Activated T-helper 2 cell treated with anti-CD3 and anti-CD28 coated beads, Interferon-gamma antibody, Interleukin-2, Interleukin-4, amounts not matched to agents 10 μg/mL and 5 μg/mL and 100 μg/mL, durations not matched to agents 14 hours and 24 hours and 36 hours (primary cell): ENCODE results near the gene GDPD4. TPM values are rescaled to one million over a fixed set of nuclear protein-coding genes. Genes with fewer than 3 reads are reported as not detected.

Experiments used
- DNase-seq: peaks from one replicate; pipeline ENCODE4 v3.0.0; 2021; ENCODE audit warnings: low spot score
- H3K27ac Mint-ChIP-seq: one replicate; pipeline ENCODE4 v1.8.0; 2021; ENCODE audit warnings: mixed read lengths
- H3K27me3 Mint-ChIP-seq: one replicate; pipeline ENCODE4 v1.8.0; 2021; ENCODE audit warnings: low read depth, mixed read lengths
- H3K36me3 Mint-ChIP-seq: one replicate; pipeline ENCODE4 v1.8.0; 2021; ENCODE audit warnings: low read depth, mixed read lengths
- H3K4me1 Mint-ChIP-seq: one replicate; pipeline ENCODE4 v1.8.0; 2021; ENCODE audit warnings: low read depth, mixed read lengths
- H3K4me3 Mint-ChIP-seq: one replicate; pipeline ENCODE4 v1.8.0; 2021; ENCODE audit warnings: low read depth, mild to moderate bottlenecking, moderate library complexity, mixed read lengths
- H3K9me3 Mint-ChIP-seq: one replicate; pipeline ENCODE4 v1.8.0; 2021; ENCODE audit warnings: mixed read lengths
- intact Hi-C: fragments of 100-400 bp; cut with micrococcal nuclease; formaldehyde crosslinking; loops from one replicate; pipeline ENCODE4 v1.15.1; 2023
- total RNA-seq: library from RNA; stranded (reverse); gene quantifications from 2 replicates; pipeline ENCODE4 v1.2.3, GENCODE V29; 2022

Gene GDPD4, protein sequence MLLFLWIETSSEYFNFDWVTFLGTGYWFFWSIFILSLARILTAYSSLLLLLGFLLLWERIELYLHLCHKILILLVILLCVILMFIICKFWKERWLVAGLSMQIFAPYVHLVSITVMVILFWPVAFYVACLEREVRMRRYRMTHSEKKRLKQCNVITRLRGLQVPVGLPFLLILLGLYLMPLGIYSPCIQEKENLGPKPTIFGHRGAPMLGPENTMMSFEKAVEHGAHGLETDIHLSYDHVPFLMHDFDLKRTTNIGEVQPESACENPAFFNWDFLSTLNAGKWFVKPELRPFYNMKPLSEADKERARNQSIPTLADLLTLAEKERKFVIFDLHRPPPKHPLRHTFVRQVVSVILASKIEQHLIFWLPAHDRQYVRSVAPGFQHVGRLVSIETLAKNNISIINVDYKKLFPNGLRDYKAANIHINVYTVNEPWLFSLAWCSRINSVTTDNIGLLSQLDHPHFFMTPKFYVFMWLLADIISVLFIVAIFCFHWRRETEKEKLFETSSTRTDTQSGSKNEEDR
- not detected in 2 replicates for total RNA-seq

DNA sequence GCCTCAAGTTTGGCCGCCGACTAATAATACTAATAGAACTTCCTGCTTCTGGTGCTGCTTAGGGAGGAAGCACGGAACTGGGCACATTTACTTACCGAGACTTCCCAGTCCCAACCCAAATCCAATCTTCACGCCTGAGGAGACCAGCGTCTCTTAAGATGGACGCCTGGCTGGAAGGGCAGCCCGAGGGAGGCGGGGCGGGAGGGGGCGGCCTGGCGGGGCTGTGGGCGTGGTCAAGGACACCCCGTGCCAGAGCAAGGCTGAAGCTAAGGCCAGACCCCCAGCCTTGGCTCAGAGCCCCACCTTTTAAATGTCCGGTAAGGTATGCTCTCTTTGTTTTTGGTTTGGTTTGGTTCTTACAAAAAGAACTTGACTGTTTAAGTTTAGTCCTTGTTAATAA lies at the start of gene GDPD4:
GDPD4 (minus strand) TSS at position 177 of the 400 bp plus-strand sequence. CDS start 16,549 bp downstream, outside the sequence.
- intact Hi-C loops: no loop called here
- no peaks in the 10 kb centered on the region for H3K27me3 Mint-ChIP-seq
- H3K36me3 Mint-ChIP-seq: no peaks in the 10 kb centered on the region
- DNase-seq: no peak
- H3K4me3 Mint-ChIP-seq: no peak within 1 kb of the TSS
- H3K4me1 Mint-ChIP-seq: no peaks in the 10 kb centered on the region
- H3K9me3 Mint-ChIP-seq: no peaks in the 10 kb centered on the region
- no peak within 1 kb of the TSS for H3K27ac Mint-ChIP-seq

DNA sequence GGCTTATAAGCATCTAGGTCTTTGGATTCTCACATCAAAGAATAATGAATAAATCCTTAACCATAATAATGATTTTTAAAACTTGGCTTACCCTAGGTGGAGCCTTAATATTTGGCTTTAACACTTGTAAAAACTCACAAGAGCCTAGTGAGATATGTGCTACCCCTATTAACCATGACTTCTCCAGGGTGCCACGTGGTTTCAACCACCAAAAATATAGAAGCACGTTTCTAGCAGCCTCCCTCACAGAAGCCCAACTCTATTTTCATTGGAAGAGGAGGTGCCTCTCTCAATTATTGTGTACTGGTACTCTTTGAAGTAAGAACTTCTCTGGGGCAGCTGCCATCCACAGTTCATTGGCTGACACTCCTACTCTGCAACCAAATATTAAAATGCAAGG lies 46.5 kb upstream of the GDPD4 start:
- DNase-seq: no peak
- Mint-ChIP-seq H3K4me3 (no peak overlapping the region), H3K9me3 (no peaks in the 10 kb centered on the region), H3K27ac (no peak overlapping the region), H3K27me3 (no peaks in the 10 kb centered on the region), H3K4me1 (no peaks in the 10 kb centered on the region), H3K36me3 (peaks cover 11% of the 10 kb centered on the region)
- intact Hi-C loops: no loop called here

DNA sequence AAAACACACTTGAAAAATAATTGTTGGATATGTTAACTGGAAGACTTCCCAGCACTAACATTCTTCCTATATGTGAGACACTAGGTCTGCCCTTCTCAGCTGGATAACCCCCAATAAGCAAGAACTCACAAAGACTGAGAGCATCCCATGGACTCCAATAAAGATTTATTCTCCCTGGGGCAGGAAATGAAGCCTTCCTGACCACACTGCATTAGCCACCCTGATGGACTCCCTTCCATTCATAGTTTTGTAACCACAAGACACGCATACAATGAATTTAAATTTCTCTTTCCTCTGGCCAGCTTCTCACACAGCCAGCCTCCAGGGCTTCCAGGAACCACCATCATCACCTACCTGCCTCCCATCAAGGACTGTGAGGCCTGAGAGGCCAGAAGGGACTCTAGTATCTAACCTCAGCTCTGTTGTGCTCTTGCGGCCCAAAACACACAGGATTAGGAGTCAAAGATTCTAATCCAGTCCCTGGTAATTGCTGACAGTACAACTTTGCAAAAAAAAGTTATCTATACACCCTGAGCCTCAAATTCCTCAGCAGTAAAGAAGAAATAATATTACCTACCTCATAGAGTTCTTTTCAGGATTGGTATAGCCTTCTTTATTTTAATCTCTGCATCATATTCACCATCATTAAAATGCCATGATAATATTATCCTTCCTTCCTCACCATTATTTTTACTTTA lies 45.6 kb upstream of the GDPD4 start:
- Mint-ChIP-seq H3K4me1 (no peaks in the 10 kb centered on the region), H3K4me3 (no peak overlapping the region), H3K27me3 (no peaks in the 10 kb centered on the region), H3K27ac (no peak overlapping the region), H3K9me3 (no peaks in the 10 kb centered on the region), H3K36me3 (peaks cover 10% of the 10 kb centered on the region)
- intact Hi-C loops: no loop called here
- DNase-seq: no peak

DNA sequence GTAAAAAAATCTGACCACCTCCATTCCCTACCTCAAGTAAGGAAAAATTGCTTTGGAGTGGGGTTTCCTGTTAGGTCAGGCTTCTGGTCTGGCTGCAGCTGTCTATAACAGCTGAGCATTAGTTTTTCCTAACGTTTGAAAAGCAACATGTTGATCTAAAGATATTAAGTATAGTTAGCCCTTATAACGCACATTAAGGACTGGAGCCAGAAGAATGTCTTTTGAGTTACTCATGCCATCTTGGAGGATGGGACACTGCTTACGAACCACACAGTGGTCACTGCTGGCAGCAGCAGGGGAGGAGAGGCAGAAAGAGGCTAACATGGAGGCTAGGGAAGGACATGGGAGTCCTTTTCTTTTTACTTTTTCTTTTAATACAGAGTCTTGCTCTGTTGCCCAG lies 44.1 kb upstream of the GDPD4 start:
- H3K27me3 Mint-ChIP-seq: no peaks in the 10 kb centered on the region
- no peaks in the 10 kb centered on the region for H3K4me1 Mint-ChIP-seq
- no peak overlapping the region for H3K27ac Mint-ChIP-seq
- DNase-seq: no peak
- H3K4me3 Mint-ChIP-seq: no peak overlapping the region
- H3K36me3 Mint-ChIP-seq: peaks cover 18% of the 10 kb centered on the region
- no peaks in the 10 kb centered on the region for H3K9me3 Mint-ChIP-seq
- intact Hi-C loops: no loop called here

DNA sequence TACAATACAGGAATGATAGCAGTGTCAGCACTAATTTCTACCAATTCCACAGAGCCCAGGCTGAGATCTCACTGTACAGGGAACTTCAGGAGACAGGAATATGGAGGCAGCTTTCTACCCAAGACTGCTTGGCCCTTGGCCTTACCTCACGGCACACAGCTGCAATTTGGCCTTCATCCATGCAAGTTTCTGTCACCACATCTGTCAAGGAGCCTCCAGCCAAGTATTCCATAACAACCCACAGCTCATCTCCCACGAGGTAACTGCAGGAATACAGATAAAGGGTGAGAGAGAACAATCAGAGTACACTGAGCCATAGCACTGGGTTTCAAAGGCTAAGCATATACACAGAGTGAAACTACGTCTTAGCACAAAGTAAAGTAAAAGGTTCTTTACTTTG lies 39.0 kb upstream of the GDPD4 start:
- Mint-ChIP-seq H3K36me3 (peaks cover 18% of the 10 kb centered on the region), H3K4me1 (no peaks in the 10 kb centered on the region), H3K27ac (no peak overlapping the region), H3K27me3 (no peaks in the 10 kb centered on the region), H3K9me3 (no peaks in the 10 kb centered on the region), H3K4me3 (no peak overlapping the region)
- no peak for DNase-seq
- intact Hi-C loops: no loop called here

DNA sequence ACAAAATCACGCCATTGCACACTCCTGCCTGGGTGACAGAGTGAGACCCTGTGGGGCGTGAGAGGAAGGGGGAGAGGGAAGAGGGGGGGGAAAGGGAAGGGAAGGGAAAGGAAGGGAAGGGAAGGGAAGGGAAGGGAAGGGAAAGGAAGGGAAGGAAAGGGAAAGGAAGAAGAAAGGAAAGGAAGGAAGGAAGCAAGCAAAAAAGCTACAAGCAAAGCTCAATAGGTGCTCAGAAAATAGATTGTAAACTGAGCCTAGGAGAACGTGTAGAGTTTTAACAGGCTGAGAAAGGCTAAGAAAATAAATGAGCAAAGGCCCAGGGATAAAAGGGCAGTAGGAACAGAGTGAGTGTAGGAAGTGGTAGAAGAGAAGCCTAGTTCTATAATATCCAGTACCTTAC lies 30.8 kb upstream of the GDPD4 start:
- no peak overlapping the region for H3K4me3 Mint-ChIP-seq
- H3K9me3 Mint-ChIP-seq: peaks cover 4% of the 10 kb centered on the region
- no peaks in the 10 kb centered on the region for H3K27me3 Mint-ChIP-seq
- no peak overlapping the region for H3K27ac Mint-ChIP-seq
- H3K36me3 Mint-ChIP-seq: peaks cover 55% of the 10 kb centered on the region
- no peaks in the 10 kb centered on the region for H3K4me1 Mint-ChIP-seq
- DNase-seq: no peak
- intact Hi-C loops: no loop called here

DNA sequence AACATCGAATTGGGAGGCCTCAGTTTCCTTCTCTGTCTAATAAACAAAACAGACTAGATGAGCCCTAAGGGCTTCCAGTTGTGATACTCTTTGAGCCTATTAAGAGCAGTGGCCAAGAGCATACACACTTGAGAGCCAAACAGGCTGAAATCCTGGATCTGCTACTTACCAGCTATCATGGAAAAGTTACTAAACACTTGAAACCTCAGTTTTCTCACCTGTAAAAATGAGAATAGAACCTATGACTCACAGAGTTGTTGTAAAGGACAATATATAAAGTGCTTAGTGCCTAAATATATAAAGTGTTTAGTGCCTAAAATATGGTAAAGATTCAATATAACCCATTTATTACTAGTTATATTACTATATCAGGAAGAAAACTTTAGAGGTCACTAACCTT lies 23.7 kb upstream of the GDPD4 start:
- intact Hi-C loops: no loop called here
- H3K36me3 Mint-ChIP-seq: peaks cover 48% of the 10 kb centered on the region
- no peaks in the 10 kb centered on the region for H3K27me3 Mint-ChIP-seq
- no peak overlapping the region for H3K27ac Mint-ChIP-seq
- no peak overlapping the region for H3K4me3 Mint-ChIP-seq
- DNase-seq: no peak
- peaks cover 2% of the 10 kb centered on the region for H3K4me1 Mint-ChIP-seq
- H3K9me3 Mint-ChIP-seq: peaks cover 4% of the 10 kb centered on the region

DNA sequence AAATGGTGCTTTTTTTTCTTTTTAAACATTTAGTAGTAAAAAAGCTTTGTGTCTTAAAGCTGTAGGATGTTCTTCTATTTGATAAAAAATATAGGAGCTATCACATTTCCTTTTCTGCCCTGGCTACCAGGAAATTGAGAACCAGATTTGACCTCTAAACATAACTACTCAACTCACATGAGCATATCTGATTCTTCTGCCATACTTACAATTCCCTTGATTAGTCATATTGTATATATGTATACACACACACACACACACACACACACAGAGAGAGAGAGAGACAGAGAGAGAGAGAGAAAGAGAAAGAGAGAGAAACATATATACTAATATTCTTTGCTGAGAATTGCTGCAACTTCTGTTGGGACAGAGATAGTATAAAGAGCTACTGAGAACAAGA lies 23.0 kb upstream of the GDPD4 start:
- H3K4me3 Mint-ChIP-seq: no peak overlapping the region
- H3K27me3 Mint-ChIP-seq: no peaks in the 10 kb centered on the region
- intact Hi-C loops: no loop called here
- H3K4me1 Mint-ChIP-seq: peaks cover 2% of the 10 kb centered on the region
- H3K36me3 Mint-ChIP-seq: peaks cover 42% of the 10 kb centered on the region
- H3K27ac Mint-ChIP-seq: no peak overlapping the region
- H3K9me3 Mint-ChIP-seq: peaks cover 4% of the 10 kb centered on the region
- DNase-seq: no peak

DNA sequence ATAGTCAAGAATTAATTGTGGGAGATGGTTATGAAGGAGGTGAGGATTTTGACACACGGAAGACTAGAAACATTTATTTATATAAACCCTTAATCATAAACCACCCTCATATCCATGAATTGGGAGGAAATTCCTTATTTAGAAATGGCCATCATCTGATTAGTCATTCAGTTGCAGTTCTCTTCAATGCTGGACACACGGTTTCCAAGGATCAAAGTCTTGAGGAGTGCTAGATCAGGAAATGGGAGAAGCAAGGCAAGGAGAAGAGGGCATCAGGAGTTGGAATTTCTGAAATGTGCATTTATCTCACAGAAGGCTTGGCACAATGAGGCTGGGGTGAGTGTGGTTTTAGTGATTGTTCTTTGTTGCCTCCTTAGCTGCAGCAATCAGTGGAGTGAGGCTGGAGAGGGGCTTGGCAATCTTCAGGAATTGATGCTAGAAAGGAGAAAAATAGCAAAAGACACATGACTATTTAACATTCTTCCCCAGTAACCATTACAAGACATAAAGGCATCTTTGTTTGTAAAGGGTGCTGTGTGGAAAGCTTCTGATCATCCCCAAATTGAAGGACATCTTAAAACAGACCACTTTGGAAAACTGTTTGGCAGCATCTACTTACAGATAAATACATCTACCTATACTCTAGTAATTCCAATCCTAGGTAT lies 21.6 kb upstream of the GDPD4 start:
- no peak overlapping the region for H3K4me3 Mint-ChIP-seq
- no peak for DNase-seq
- H3K36me3 Mint-ChIP-seq: peaks cover 31% of the 10 kb centered on the region
- peaks cover 2% of the 10 kb centered on the region for H3K4me1 Mint-ChIP-seq
- peaks cover 4% of the 10 kb centered on the region for H3K9me3 Mint-ChIP-seq
- no peaks in the 10 kb centered on the region for H3K27me3 Mint-ChIP-seq
- intact Hi-C loops: no loop called here
- no peak overlapping the region for H3K27ac Mint-ChIP-seq

DNA sequence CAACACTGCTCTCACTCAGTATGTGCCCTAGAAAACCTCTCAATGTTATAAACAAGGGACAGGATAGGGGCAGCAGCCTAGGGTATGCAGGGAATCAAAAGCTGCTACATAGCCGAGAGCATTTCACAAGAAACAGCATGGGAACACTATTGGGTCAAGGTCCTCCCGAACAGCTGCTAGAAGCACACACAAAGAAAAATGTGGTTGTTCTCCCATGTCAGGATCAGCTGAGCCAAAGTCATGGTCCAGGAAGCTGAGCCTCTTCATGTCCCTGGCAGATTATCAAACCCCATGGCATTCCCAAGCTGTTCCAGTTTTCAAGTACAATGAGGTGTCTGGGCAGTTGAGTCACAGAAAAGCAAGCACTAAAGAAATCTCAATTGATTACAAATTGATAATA lies 21.0 kb upstream of the GDPD4 start:
- no peak overlapping the region for H3K27ac Mint-ChIP-seq
- no peak for DNase-seq
- H3K27me3 Mint-ChIP-seq: no peaks in the 10 kb centered on the region
- intact Hi-C loops: no loop called here
- H3K4me1 Mint-ChIP-seq: peaks cover 2% of the 10 kb centered on the region
- H3K4me3 Mint-ChIP-seq: no peak overlapping the region
- peaks cover 1% of the 10 kb centered on the region for H3K9me3 Mint-ChIP-seq
- peaks cover 26% of the 10 kb centered on the region for H3K36me3 Mint-ChIP-seq

DNA sequence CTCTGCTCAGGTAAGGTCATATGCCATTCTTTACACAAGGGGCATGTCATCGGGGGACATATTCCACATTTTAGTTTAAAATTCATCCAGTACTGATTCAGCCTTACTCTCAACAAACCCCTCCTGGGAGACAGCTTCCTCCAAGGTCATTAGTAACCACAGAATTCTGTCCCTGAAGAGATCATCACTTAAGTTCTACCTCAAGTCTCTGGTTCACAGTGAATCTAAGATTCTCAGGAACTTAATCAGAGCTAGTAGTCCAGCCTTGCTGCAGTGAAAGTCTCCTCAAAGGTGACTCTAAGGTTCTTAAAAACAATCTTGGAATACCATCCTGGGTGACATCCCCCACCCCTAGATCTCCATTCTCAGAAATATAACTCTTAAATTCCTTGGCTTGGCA lies 18.9 kb upstream of the GDPD4 start:
- Mint-ChIP-seq H3K36me3 (peaks cover 14% of the 10 kb centered on the region), H3K27me3 (peaks cover 6% of the 10 kb centered on the region), H3K27ac (no peak overlapping the region), H3K4me3 (no peak overlapping the region), H3K9me3 (no peaks in the 10 kb centered on the region), H3K4me1 (peaks cover 2% of the 10 kb centered on the region)
- no peak for DNase-seq
- intact Hi-C loops: no loop called here

DNA sequence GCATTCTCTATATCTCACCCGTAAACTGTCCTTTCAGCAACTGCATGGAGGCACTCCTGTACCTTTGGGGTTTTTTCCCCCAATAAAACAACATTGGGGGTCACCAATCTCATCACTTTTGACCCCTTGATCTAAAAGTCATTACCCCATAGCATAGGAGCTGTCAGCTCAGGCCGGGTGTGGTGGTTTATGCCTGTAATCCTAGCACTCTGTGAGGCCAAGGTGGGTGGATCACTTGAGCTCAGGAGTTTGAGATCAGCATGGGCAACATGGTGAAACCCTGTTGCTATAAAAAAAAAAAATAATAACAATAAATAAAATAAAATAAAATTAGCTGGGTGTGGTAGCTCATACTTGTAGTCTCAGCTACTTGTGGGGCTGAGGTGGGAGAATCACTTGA lies 17.1 kb upstream of the GDPD4 start:
- Mint-ChIP-seq H3K27me3 (peaks cover 6% of the 10 kb centered on the region), H3K9me3 (no peaks in the 10 kb centered on the region), H3K27ac (no peak overlapping the region), H3K4me3 (no peak overlapping the region), H3K4me1 (no peaks in the 10 kb centered on the region), H3K36me3 (peaks cover 12% of the 10 kb centered on the region)
- intact Hi-C loops: no loop called here
- no peak for DNase-seq
